Testis (tissue), 3 donors: ENCODE measurements around the gene STK17A. TPM values are rescaled to one million over a fixed set of nuclear protein-coding genes. Genes with fewer than 3 reads are reported as not detected.

Experiments used
- polyA plus RNA-seq: library from polyadenylated mRNA; stranded (reverse); fragments of 350-450 nt; fragmentation: Illumina TruSeq; extraction: RNeasy Lipid Tissue Mini Kit (QIAGEN cat#74804); gene quantifications from one replicate; pipeline ENCODE4 v1.2.3, GENCODE V29; 2014; ENCODE audit warnings: low read depth, low replicate concordance; ENCODE audit not compliant: insufficient read depth
- total RNA-seq, 2 donors: library from RNA; depleted of rRNA; stranded (reverse); fragments of >200 nt; gene quantifications; one replicate each; pipeline ENCODE4 v1.2.3, GENCODE V29; 2016

STK17A gene
- total and polyA plus RNA-seq, 3 donors from 2014 or later = 14.8 to 43.2 (median 18.8) TPM

Other genes with a start within 250 kb of the STK17A start
- gene COA1, start 146.4 kb downstream of the STK17A start, total RNA-seq = 10 to 100 TPM; 75.7 to 80.5 TPM
- 36.4 TPM for gene COA1, start 146.4 kb downstream of the STK17A start, polyA plus RNA-seq
- gene BLVRA, start 175.6 kb downstream of the STK17A start, total RNA-seq = 10 to 100 TPM; 16.8 to 20.2 TPM
- gene BLVRA, start 175.6 kb downstream of the STK17A start, polyA plus RNA-seq = 33.7 TPM